Upper lobe of left lung (tissue), 6 donors: ENCODE measurements around the gene TPT1. TPM values are rescaled to one million over a fixed set of nuclear protein-coding genes. Genes with fewer than 3 reads are reported as not detected.

Source experiments
- ATAC-seq, 2 donors: fragments of 200-7000 bp; cut with Tn5 transposase; one replicate each; pipeline ENCODE4 v1.9.1; 2022; ENCODE audit warnings: mild to moderate bottlenecking in 2 of 2, moderate library complexity in 2 of 2; ENCODE audit not compliant: low FRiP score in 2 of 2
- DNase-seq, 2 donors: peaks; one replicate each; pipeline ENCODE4 v3.0.0-alpha.2; 2019 to 2020
- H3K27ac ChIP-seq, 4 donors: fragments of 200-600 bp; sonication (generic); one replicate each; pipeline ENCODE4 v1.5.1; 2016 to 2019
- H3K27me3 ChIP-seq, 4 donors: fragments of 200-600 bp; sonication (generic); one replicate each; pipeline ENCODE4 v1.5.1; 2017 to 2019
- H3K36me3 ChIP-seq, 4 donors: fragments of 200-600 bp; sonication (generic); one replicate each; pipeline ENCODE4 v1.5.1; 2016 to 2019
- H3K4me1 ChIP-seq, 4 donors: fragments of 200-600 bp; sonication (generic); one replicate each; pipeline ENCODE4 v1.5.1; 2018 to 2019
- H3K4me3 ChIP-seq, 4 donors: fragments of 200-600 bp; sonication (generic); one replicate each; pipeline ENCODE4 v1.5.1; 2017 to 2019; ENCODE audit warnings: mild to moderate bottlenecking in 2 of 4, moderate library complexity in 1 of 4
- H3K9me3 ChIP-seq, 4 donors: fragments of 200-600 bp; sonication (generic); one replicate each; pipeline ENCODE4 v1.5.1; 2018 to 2019
- CTCF ChIP-seq, 6 experiments: fragments of 450-650 bp in 4 of 6; fragments of 200-600 bp in 2 of 6; sonication (generic) in 2 of 6; IDR thresholded peaks; one replicate each; pipeline ENCODE4 v1.5.1; 2016 to 2019; ENCODE audit warnings: antibody characterized with exemption in 6 of 6
- EP300 ChIP-seq, 4 donors: sonication (generic); formaldehyde crosslinking; IDR thresholded peaks; one replicate each; pipeline ENCODE4 v1.5.1; 2017; ENCODE audit warnings: antibody characterized with exemption in 4 of 4, control low read depth in 2 of 4
- POLR2A ChIP-seq, 4 donors: fragments of 450-650 bp; IDR thresholded peaks; one replicate each; pipeline ENCODE4 v1.5.1; 2016 to 2017; ENCODE audit warnings: antibody characterized with exemption in 4 of 4, mild to moderate bottlenecking in 2 of 4
- POLR2AphosphoS5 ChIP-seq, 2 donors: sonication (generic); formaldehyde crosslinking; IDR thresholded peaks; one replicate each; pipeline ENCODE4 v1.5.1; 2017; ENCODE audit warnings: antibody characterized with exemption in 2 of 2
- WGBS, 2 donors: methylation state at CpG; one replicate each; pipeline ENCODE4 v1.1.5; 2017 to 2018; 5-methylcytosine and 5-hydroxymethylcytosine counted together
- total RNA-seq, 6 donors: library from RNA; depleted of rRNA in 4 of 6; stranded (reverse); fragments of >200 nt in 4 of 6; gene quantifications; one replicate each; pipeline versions ENCODE4 v1.1.0 to v1.2.1, GENCODE V29; 2016 to 2021
- donor health status: DM: no; HTN: no; CAD: no; lungs with moderate emphysema.
- donor health status: DM: no; HTN: yes; CAD: no; lungs with severe emphysema.

Gene TPT1
- total RNA-seq, 6 donors from 2014 or later = 1,931 to 4,546 (median 2,844) TPM

- Histone ChIP-seq H3K4me3 (no peak overlapping the region), H3K36me3 (no peaks in the 10 kb centered on the region), H3K27ac (no peak overlapping the region), H3K9me3 (no peaks in the 10 kb centered on the region), H3K4me1 (peaks cover 10 to 17% (median 13%) of the 10 kb centered on the region in 4 donors), H3K27me3 (no peaks in the 10 kb centered on the region)
- ATAC-seq (no peak), DNase-seq (no peak)
- no peak for TF ChIP-seq POLR2A (IDR thresholded peaks at IDR 0.05)
- no peak for TF ChIP-seq POLR2AphosphoS5 (IDR thresholded peaks at IDR 0.05)
- no peak for TF ChIP-seq CTCF (IDR thresholded peaks at IDR 0.05)
- no peak for TF ChIP-seq EP300 (IDR thresholded peaks at IDR 0.05)
- 85 to 87% methylated on average over 11 of the region's 11 CpGs for WGBS, 2 donors
Observed at GRCh38 chr13:45315520-45316167, 25.3 kb downstream of the TPT1 start.

- H3K27me3 ChIP-seq = no peaks in the 10 kb centered on the region
- H3K36me3 ChIP-seq = no peaks in the 10 kb centered on the region
- no peak overlapping the region for H3K4me3 ChIP-seq
- H3K27ac ChIP-seq = no peak overlapping the region
- no peak for ATAC-seq
- H3K4me1 ChIP-seq = peaks cover 10 to 14% (median 13%) of the 10 kb centered on the region in 4 donors
- no peak for DNase-seq
- H3K9me3 ChIP-seq = no peaks in the 10 kb centered on the region
- WGBS, 2 donors = 85 to 93% methylated on average over 10 of the region's 10 CpGs
- TF ChIP-seq POLR2AphosphoS5 (IDR thresholded peaks at IDR 0.05) (no peak), POLR2A (IDR thresholded peaks at IDR 0.05) (no peak), EP300 (IDR thresholded peaks at IDR 0.05) (no peak), CTCF (IDR thresholded peaks at IDR 0.05) (no peak)
Observed at GRCh38 chr13:45314822-45315221, 26.2 kb downstream of the TPT1 start.

- peaks cover 10 to 18% (median 13%) of the 10 kb centered on the region in 4 donors for H3K4me1 ChIP-seq
- DNase-seq (no peak), ATAC-seq (no peak)
- no peaks in the 10 kb centered on the region for H3K27me3 ChIP-seq
- no peaks in the 10 kb centered on the region for H3K9me3 ChIP-seq
- no peaks in the 10 kb centered on the region for H3K36me3 ChIP-seq
- H3K27ac ChIP-seq = no peak overlapping the region
- TF ChIP-seq POLR2AphosphoS5 (IDR thresholded peaks at IDR 0.05) (no peak), POLR2A (IDR thresholded peaks at IDR 0.05) (no peak), EP300 (IDR thresholded peaks at IDR 0.05) (no peak), CTCF (IDR thresholded peaks at IDR 0.05) (no peak)
- peak overlapping the region in 3 of 4 donors; percentile 39 to 54 (median 53) for H3K4me3 ChIP-seq
- 22 to 26% methylated on average over 15 of the region's 15 CpGs for WGBS, 2 donors
Observed at GRCh38 chr13:45310341-45311131, 30.4 kb downstream of the TPT1 start.

GRCh38 chr13:45306966-45307365, 34.0 kb downstream of the TPT1 start:
- Histone ChIP-seq H3K27ac (no peak overlapping the region), H3K4me3 (no peak overlapping the region), H3K36me3 (no peaks in the 10 kb centered on the region), H3K27me3 (no peaks in the 10 kb centered on the region), H3K9me3 (no peaks in the 10 kb centered on the region), H3K4me1 (peaks cover 10 to 18% (median 12%) of the 10 kb centered on the region in 4 donors)
- ATAC-seq (no peak), DNase-seq (no peak)
- TF ChIP-seq CTCF (IDR thresholded peaks at IDR 0.05) (no peak), EP300 (IDR thresholded peaks at IDR 0.05) (no peak), POLR2A (IDR thresholded peaks at IDR 0.05) (no peak)
